Right renal pelvis (tissue), 4 donors: ENCODE data around the gene AQP1. TPM values are rescaled to one million over a fixed set of nuclear protein-coding genes. Genes with fewer than 3 reads are reported as not detected.

Source experiments
- DNase-seq, 4 donors: peaks; one replicate each; pipeline ENCODE4 v3.0.0-alpha.2; 2013; ENCODE audit warnings: low read depth in 4 of 4, low spot score in 3 of 4, missing footprints in 1 of 4
- polyA plus RNA-seq, 4 donors: library from polyadenylated mRNA; unstranded; fragments of 120-200 nt; gene quantifications; one replicate each; pipeline ENCODE4 v1.2.1, GENCODE V29; 2013; ENCODE audit not compliant: insufficient read length in 4 of 4

Gene AQP1
- polyA plus RNA-seq = 100 to 1,000 TPM; 173 to 238 (median 213) TPM

DNA sequence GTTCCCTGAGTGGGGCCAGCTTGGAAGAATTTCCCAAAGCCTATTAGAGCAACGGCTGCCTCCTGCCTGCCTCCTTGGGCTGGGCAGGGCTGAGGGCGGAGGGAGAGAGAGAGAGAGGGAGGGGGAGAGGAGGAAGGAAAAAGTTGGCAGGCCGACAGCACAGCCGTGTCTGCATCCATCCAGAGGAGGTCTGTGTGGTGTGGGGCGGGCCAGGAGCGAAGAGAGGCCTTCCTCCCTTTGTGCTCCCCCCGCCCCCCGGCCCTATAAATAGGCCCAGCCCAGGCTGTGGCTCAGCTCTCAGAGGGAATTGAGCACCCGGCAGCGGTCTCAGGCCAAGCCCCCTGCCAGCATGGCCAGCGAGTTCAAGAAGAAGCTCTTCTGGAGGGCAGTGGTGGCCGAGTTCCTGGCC lies at the start of gene AQP1:
AQP1 (plus strand) TSS at position 293 of the 409 bp plus-strand sequence; CDS start at position 350, 57 bp downstream.
- peak in 2 of 4 donors; percentile 50 to 60 for DNase-seq

DNA sequence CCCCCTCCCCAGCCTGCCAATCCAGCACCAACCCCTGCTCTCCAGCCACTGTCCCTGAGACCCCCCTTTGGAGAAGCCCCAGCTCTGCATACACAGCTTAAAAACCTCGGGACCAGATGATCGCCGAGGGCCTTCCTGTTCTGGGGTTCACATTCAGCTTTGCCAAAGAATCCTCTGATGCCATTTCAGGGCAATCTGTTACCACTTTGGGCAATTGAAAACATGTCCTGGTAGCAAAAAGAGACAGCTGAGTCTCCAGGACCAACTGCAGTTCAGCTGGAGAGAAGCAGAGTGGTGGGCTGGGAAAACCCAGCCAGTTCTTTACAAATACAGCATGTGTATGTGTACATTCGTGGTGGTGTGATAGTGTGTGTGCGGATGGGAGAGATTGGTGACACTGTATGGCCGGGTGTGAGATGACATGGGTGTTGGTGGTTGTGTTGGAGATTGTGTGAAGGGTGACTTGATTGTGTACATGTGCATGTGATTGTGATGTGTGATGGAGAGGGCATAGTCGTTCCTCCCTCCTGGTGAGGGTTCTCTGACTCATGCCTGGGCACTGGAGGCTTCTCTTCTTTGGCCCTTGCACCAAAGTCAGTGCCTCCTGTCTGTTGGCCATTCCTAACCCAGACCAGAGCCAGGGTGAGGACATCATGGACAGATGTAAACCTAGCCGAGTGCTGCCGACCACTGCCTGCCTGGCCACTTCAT lies 48.5 kb upstream of the AQP1 start:
- DNase-seq = no peak

DNA sequence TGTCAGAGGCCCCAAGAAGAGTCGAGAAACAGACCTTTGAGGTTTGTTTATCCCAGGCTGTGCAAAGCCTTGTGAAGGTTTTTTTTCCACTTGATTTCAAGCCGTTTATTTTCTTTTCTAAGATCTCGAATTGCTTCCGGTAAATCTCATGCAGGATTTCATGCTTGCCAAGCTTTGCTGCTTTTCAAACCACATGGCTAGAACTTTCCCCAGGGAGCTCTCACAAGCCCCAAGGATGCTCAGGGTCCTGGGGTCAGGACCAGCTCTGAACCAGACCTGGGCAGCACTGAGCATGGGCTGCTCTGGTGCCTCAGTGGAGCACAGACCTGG lies 48.0 kb upstream of the AQP1 start:
- DNase-seq = no peak

DNA sequence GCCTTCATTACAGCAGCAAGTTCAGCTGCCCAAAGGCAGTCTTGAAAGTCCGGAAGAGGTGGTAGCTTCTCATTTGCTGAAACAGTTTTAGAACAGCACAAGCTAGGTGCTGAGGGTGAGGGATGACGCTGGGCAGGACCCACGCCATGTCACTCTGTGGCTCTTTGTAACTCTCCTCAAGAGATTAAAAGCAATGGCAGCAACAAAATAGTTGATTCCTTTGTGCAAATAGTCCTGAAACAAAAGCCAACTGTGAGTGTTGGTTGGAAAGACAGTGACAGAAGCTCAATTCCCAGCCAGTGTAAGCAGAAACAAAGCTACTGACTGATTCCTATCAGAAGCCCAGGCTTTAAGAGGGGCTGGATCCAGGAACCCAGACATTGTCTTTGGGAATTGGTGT lies 47.6 kb upstream of the AQP1 start:
- no peak for DNase-seq

DNA sequence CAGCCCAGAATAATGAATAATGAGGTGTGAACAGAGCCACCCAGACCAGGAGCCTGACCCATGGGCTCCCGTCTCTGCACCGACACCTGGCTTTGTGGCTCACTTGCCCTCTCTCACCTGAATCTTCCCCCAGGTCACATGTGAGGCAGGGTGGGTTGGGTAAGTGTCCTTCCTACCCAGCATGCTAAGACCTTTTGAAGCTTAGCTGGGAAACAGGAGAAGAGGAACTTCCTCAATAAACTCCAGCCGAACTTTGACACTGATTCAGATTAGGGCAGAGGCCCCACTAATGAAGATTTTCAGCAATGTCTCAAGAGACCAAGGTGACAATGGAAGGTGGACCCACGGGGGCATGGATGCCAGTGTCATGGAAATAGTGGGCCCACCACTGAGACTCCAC lies 46.6 kb upstream of the AQP1 start:
- no peak for DNase-seq

DNA sequence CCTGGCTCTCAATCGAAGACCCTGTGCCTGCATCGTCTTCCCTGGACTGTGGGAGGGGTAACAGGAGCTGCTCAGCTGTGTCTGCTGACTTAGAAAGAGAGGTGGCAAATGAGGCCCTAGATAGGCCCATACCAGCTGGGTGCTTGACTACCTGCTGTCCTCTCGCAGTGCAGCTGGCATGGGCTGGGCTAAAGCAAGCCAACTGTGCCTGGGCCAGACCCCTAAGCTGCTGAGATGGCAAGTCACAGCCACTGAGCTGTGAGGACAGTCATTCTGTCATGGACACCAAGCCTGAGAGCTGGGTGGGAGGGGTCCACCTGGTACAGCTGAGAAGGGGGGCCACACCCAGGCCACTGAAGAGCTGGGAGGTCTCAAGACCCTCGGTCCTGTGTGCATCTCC lies 45.8 kb upstream of the AQP1 start:
- no peak for DNase-seq

DNA sequence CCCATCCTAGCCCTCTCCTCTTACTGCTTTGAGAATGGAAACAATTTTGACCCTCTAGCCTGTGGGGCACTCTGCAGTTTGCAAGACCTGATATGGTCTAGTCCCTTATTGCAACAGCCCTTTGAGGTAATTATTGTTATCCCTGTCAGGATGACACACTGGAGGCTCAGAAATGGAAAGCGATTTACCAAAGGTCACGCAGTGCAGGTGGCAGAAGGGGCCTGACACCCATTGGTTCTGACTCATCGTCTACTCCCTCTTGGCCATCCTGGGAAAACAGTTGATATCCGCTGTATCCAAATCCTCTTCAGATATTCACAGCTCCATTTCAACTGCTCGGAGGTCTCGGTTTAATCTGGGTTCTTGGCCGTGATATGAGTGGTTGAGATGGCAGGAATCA lies 44.7 kb upstream of the AQP1 start:
- DNase-seq = no peak

DNA sequence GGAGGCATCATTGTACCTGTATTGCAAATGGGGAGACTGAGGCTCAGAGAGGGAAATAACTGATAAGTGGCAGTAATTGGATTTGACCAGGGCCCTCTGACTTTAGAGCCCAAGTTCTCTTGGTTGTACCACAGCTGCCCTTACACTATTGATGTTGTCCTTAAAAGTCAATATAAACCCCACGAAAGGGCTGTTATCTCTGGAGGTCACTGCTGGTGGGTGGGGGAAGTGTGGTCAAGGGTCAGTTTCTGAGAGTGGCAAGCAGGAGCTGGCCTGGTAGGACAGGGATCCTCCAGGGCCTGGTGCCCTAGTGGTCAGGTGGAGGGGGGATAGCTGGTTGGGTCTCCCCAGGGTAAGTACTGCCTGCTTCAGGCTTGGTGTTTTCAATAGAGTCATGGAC lies 44.2 kb upstream of the AQP1 start:
- no peak for DNase-seq

DNA sequence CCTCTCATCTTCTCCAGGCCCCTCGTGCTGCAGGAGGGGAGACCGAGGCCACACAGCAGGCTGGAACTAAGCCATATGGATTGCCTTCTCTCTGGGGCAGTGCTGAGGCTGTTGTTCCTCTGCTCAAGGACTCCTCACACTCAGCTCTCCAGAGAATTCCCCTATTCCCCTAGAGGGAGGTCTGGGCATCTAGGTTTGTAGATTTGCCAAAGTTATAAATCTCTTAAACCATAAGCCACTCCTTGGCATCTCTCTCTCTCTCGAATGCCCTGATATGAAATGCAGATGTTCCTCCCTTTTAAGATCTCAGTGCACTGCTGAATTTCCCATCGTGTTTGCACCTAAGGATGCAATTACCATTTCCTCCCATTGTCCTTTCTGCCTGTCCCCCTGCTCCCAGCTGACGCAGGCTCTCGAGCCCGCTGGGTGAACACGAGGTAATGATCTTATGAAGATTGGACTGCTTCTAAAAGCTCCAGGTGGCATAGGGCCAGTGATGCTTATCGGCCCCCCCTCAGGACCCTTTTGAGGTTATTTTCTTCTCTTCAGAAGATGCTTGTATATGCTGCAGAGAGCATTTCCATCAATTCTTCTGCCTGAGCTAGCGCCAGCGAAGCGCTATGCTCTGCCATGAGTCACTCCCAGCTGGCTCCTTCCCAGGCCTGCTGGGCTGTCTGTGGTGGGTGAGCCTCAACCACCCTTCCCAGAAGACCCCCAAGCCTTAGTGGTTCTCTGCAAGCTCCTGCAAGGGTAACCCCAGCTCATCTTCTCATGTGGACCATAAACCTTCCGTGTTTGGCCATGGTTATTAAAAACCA lies 41.6 kb upstream of the AQP1 start:
- DNase-seq = no peak

DNA sequence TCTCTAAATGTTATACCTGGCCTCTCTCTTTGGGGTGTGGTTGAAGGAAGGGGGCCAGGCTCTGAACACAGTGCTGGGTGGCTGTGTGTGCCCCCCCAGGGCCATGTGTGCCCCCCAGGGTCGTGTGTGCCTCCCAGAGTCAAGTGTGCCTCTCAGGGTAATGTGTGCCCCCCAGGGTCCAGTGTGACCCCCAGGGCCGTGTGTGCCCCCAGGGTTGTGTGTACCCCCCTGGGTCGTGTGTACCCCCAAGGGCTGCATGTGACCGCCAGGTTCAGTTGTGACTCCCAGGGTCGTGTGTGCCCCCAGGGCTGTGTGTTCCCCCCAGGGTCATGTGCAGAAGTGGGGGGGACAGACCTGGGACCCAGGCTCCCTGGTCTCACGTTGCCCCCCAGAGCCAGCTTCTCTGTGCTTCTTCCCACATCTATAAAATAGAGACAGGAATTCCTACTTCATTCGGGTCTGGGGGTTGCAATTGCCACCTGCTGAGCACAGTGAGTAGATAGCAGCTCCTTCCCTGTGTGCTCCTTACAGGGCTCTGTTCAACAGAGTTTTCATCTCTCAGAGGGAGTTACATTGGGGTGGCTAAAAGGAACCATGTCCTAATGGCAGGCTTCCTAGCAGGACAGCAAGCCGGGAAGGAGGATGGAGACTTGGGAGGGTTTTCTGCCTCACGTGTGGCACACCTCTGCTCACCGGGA lies 40.7 kb upstream of the AQP1 start:
- no peak for DNase-seq

DNA sequence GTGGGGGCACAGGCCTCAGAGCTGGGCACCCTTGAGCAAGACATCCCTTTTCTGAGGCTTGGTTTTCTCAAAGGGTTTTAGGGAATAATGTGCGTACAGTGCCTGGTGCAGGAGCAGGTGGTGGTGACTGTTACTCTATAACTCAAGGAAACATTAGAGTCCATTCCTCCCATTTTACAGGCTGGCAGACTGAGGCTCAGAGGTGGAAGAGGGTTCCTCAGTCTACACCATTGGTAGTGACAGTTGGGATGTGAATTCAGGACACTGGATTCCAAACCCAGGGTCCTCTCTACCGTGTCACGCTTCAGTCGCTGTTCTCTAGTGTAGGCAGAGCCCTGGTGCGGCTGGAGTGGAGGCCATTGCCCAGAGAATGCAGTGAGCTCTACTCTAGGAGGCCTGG lies 40.0 kb upstream of the AQP1 start:
- DNase-seq = no peak

DNA sequence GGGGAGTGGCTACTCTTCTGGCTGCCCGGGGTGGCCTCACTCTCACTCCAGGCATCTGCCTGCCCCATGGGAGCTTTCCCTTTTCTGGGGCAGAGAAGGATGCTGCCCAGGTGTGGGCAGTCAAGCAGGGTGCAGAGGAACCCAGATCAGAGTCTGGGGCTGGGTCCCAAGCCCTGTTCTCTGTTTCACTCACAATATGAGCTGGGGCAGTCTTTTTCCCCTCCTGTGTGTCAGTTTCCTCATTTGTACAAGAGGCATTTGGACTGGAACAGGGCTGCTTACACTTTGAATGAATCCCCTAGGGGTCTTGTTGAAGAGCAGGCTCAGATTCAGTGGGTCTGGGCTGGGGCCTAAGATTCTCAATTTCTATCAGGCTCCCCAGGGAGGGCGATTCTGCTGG lies 38.4 kb upstream of the AQP1 start:
- DNase-seq = no peak

DNA sequence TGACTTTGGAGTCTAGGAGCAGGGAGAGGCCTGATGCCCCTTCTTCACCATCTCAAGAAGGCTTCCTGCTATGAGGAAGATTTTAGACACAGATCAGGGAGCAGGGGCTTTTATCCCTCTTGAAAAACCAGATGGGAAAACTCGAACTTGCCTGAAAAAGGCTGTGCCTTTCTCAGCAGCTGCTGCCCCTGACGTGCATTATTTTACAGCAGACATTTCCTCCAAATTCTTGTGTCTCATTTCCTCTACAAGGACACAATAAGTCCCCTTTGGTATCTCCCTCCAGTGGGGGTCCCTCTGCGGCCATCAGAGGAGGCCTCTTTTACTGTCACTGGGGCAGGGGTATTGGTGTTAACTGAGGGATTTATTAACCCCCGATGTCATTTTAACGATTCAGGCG lies 38.0 kb upstream of the AQP1 start:
- DNase-seq = no peak

DNA sequence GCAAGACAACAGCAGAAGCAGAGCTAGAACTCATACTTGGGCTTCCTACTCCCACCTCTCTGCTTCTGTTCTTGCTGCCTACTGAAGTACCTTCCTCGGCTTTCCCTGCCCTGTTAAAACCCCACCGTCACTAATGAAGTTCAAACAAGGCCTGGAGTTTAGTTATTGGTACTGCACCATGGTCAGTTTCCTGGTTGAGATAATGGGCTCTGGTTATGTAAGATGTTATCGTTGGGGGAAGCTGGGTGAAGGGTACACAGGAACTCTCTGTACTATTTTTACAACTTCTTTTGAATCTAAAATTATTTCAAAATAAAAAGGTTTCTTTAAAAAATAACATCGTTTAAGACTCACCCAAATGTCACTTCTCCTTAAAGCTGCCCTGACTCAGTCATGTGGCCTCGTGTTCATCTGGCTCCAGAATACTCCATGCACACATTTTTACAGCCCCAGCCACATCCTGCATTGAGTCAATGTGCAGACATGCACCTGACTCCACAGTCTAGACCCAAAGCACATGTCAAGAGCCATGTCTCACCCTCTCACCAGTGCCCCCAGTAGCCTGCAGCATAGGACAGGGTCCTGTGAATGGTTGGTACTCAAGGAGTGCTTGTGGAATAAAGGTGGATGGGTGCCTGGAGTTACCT lies 36.9 kb upstream of the AQP1 start:
- no peak for DNase-seq

DNA sequence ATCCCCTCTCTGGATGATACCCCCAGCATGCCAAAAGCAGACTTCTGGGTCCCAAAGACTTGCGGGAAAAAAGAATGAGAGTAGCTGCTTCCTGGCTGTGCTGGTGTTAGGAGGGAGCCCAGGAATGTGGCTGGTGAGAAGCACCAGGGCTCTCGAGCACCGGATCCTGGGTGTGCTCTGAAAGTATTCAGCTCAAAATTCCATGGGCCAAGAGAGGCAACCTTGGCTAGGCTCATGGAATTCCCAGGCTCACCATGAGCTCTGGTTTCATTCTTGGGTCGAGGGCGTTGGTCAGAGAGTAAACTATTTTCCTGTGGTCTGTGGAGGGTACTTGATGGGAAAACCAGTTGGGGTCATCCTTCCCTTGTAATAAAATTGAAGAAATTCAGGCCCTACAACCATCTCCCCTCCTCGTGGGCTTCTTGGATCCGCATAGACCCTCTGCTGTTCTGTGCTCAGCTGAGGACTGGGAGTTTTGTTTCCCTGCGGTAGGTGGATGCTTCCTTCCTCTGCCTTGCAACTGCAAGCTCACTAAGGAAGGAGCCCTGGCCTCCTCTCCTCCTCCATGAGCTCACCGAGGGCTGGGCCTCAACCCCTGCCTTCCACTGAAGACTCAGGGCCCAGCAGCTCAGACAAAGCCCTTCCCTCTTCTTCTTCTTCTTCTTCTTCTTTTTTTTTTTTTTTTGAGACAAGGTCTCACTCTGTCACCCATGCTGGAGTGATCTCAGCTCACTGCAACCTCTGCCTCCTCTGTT lies 34.5 kb upstream of the AQP1 start:
- no peak for DNase-seq

DNA sequence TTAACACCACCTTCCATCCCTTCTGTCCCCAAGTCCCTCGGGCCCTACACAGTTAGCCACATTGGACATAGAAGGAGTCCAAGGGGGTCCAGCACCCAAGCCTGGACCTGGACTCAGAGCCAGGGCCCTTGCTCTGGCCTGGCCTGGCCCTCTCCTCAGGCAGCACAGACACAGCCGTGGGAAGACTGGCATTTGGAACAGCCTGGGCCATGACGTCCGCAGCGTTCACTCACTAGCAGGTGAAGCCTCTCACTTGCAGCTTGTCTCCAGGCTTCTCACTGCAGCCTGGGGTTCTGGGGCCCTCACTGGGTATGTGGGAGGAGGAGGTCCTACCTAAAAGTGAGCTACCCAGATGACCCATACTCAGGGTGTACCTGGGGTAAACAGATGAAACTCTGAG lies 33.7 kb upstream of the AQP1 start:
- no peak for DNase-seq

DNA sequence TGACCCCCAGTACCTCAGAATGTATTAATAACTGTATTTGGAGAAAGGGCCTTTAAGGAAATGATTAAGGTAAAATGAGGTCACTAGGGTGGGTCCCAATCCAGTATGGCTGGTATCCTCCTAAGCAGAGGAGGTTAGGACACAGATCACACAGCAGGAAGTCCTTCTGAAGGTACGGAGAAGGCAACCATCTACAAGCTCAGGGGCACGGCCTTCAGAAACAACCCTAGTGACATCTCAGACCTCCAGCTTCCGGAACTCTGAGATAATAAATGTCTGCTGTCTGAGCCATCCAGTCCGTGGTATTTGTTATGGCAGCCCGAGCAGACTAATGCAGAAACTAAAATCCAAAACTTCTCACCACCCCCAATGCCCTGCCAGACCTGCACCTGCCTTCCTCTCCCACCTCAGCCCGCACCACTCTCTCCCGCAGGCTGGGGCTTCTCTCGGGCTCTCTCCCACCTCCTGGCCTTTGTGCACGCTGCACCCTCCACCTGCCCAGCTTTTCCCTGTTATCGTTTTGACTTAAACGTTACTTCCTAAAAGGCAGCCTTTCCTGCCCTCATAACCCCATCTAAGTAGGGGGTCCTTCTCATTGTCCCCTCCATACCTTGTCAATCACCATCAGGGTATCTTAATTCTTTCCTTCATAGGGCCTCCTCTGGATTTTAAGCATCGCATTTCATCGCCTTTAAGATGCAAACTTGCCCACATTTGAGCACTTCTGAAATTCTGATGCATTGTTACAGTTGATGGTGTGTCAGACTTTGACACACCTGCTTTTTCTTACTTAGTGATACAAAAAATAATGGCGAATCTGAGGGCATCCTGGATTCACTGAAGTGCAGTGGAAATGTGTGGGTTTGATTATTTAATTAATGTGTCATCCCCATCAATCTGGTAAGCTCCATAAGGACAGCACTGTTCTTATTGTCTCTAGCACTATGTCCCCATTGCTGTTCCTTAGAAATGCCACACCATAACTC lies 32.2 kb upstream of the AQP1 start:
- no peak for DNase-seq

DNA sequence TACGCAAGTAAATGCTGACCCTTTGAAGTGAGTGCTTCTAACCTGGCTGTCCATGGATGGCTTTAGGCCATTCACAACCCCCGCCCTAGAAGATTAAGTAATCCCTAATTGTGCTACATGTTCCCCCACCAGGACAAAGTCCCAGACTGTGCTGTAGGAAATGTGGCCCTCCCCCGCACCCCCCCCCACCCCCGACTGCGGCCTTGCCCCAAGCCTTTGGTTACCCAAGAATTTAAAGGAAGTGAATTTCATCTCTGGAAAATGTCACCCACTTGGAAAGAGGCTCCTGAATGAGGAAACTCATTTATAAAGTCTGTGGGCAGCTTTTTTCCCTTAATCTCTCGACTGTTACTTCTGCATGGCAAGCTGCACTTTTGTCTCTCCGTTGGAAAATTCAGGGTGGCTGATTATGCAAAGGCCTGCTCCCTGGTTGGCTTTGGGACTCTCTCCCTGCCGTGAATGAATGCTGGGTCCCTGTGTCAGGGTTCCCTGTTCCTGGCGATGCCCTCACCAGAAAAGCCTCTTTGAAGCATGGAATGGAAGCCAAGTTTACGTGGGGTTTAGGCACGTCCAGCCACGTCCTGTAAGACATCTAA lies 31.4 kb upstream of the AQP1 start:
- no peak for DNase-seq

DNA sequence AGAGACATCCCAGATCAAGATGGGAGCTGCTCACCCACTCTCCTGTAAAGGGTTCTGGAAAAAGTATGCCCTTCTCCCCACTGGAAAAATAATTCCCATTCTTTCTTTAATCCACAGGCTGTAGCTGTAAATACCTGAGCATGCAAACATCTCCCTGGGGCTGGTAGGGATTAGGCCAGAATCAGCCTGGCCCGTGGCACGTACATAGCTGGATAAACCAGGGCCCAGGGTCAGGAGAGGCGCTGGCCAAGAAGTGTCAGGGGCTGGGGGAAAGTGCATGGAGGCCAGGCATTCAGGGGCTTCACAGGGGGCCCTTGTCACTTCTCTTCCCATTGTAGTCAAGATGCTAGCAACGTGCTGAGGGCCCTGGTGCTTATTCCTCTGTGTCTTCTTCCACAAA lies 30.7 kb upstream of the AQP1 start:
- no peak for DNase-seq
